Hematopoietic multipotent progenitor cell treated with erythropoietin and hydrocortisone succinate and interleukin-3 and kit ligand, for 15 days (in vitro differentiated cells): ENCODE results near the gene HNRNPDL.
"Not testable (repeated sequence)": the region's sequence is repeated elsewhere in the genome, so short reads cannot be mapped to it uniquely, and the experiment has no call there.

Source experiments
- DNase-seq: peaks from one replicate; pipeline ENCODE4 v3.0.0-alpha.2; 2015; ENCODE audit warnings: low spot score

Gene HNRNPDL

DNA sequence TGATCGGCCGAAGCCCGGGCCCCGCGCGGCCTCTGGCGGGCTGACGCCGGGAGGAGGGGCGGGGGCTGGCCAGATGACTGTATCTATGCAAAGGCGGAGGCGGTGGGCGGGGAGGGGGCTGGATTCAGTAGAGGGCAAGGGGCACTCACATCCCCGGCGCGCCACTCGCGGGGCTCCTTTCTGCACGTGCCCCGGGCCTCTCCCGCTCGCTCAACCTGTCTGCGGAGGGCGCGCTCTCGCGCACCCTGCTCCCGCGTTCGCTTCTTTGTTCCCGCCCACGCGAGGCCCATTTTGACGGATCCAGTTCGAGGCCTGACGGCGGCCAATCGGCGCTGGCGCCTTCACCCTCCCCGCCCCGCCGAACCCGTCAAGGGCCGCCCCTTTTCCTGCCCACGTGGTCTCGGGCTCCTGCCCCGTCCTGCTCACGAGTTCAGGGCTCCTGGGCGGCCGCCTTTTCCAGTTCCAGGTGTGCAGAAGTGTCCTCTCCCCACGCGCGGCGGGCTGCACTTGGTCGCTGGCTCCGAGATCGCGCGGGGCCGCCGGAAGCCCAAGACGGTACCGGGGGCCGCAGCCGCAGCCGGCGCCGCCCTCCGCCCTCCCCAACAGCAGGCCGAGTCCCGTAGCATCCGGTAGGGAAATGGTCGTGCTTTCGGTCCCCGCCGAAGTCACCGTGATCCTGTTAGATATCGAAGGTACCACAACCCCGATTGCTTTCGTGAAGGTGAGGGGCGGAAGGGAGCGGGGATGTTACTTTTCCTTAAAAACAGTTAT lies at the start of gene HNRNPDL, which contains the start of gene ENOPH1:
Gene HNRNPDL, minus strand, starts transcription at position 270 of the 771 bp plus-strand sequence. CDS start 772 bp downstream, outside the sequence.
Gene ENOPH1, plus strand, starts transcription at position 398 of the 771 bp plus-strand sequence. Its CDS starts 240 bp downstream, at position 638.
- DNase-seq: peak; percentile 94

DNA sequence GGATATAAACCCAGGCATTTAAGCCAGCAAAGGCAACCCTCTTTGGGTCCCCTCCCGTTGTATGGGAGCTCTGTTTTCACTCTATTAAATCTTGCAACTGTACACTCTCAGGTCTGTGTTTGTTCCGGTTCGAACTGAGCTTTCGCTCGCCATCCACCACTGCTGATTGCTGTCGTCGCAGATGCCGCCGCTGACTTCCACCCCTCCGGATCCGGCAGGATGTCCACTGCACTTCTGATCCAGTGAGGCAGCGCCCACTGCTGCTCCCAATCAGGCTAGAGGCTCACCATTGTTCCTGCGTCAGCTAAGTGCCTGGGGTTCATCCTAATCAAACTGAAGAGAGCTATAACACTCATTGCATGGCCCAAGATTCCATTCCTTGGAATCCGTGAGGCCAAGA lies 49.3 kb upstream of the HNRNPDL start:
- DNase-seq: no peak

GRCh38 chr4:82477469-82477868 lies 47.2 kb upstream of the HNRNPDL start:
- not testable (repeated sequence) for DNase-seq

DNA sequence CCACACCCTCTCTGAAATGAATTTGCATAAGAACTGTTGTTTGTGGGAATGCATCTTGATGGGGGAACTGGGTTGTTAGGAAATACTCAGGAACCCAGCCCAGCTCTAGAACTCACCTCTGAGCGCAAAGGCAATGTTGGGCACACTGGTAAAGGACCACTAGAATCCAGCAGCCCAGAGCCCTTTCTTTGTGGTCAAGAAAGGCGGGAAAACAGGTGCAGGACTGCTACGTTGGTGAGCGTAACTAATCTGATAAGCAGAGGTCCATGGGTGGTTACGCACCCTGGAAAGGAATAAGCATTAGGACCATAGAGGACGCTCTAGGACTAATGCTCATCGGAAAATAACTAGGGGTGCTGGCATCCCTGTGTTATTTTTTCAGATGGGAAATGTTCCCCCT lies 45.7 kb upstream of the HNRNPDL start:
- DNase-seq: not testable (repeated sequence)

DNA sequence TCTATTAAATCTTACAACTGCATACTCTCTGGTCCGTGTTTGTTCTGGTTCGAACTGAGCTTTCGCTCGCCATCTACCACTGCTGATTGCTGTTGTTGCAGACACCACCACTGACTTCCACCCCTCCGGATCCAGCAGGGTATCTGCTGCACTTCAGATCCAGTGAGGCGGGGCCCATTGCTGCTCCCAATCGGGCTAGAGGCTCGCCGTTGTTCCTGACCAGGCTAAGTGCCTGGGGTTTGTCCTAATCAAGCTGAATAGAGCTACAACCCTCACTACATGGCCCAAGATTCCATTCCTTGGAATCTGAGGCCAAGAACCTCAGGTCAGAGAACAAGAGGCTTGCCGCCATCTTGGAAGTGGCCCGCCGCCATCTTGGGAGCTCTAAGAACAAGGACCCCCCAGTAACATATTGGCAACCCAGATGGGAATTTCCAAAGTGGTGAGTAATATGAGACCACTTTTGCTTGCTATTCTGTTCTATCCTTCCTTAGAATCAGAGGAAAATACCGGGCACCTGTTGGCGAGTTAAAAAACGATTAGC lies 43.4 kb upstream of the HNRNPDL start:
- DNase-seq: no peak

DNA sequence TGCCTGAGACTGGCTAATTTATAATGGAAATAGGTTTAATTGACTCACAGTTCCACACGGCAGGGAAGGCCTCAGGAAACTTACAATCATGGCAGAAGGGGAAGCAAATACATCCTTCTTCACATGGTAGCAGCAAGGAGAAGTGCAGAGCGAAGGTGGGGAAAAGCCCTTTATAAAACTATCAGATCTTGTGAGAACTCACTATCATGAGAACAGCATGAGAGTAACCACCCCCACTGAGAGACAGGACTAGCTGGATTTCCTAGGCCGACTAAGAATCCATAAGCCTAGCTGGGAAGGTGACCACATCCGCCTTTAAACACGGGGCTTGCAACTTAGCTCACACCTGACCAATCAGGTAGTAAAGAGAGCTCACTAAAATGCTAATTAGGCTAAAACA lies 42.8 kb upstream of the HNRNPDL start:
- not testable (repeated sequence) for DNase-seq

GRCh38 chr4:82469791-82470345 lies 39.6 kb upstream of the HNRNPDL start:
- no peak for DNase-seq

- DNase-seq: peak; percentile 6
Observed at GRCh38 chr4:82467471-82467870, 37.2 kb upstream of the HNRNPDL start.

DNA sequence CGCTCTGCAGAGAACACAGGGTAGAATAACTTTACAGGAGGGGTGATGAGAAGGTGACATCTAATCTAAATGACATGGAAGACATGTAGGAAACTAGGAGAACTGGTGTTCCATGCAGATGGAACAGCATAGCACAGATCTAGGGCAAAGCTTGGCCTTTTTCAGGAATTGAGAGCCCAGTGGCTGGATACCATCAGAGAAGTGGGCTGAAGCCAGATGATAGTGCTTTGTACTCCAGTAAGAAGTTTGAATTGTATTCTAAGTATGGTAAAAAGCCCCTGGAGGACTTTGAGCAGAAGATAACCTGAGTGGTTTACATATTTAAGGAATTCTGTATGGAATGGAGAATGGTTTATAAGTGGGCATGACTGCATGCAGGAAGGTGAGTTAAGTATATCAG lies 33.0 kb upstream of the HNRNPDL start:
- no peak for DNase-seq

DNA sequence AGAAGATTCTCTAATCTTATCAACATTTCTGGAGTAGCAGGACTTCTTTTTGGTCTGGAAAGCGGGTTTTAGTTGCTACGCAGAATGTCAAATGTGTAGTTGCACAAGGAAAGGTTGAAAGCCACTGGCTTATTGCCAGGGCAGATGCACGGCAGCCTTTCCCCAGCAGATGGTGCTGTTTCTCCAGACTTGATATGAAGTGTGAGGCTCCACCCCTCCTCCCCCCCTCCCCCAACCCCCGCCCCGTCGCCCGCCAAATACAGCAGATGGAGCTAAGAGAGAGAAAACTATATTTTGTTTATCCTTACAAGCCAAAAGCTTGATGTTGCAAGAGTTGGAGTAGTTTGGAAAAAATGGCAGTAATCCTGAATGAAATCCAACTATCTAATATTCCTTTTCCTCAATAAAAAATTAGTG lies 32.2 kb upstream of the HNRNPDL start:
- peak; percentile 87 for DNase-seq

- no peak for DNase-seq
Observed at GRCh38 chr4:82461710-82462109, 31.4 kb upstream of the HNRNPDL start.

GRCh38 chr4:82458729-82459128 lies 28.5 kb upstream of the HNRNPDL start:
- no peak for DNase-seq

GRCh38 chr4:82457266-82457665 lies 27.0 kb upstream of the HNRNPDL start:
- no peak for DNase-seq

- DNase-seq: no peak
Observed at GRCh38 chr4:82452026-82452425, 21.8 kb upstream of the HNRNPDL start.

DNA sequence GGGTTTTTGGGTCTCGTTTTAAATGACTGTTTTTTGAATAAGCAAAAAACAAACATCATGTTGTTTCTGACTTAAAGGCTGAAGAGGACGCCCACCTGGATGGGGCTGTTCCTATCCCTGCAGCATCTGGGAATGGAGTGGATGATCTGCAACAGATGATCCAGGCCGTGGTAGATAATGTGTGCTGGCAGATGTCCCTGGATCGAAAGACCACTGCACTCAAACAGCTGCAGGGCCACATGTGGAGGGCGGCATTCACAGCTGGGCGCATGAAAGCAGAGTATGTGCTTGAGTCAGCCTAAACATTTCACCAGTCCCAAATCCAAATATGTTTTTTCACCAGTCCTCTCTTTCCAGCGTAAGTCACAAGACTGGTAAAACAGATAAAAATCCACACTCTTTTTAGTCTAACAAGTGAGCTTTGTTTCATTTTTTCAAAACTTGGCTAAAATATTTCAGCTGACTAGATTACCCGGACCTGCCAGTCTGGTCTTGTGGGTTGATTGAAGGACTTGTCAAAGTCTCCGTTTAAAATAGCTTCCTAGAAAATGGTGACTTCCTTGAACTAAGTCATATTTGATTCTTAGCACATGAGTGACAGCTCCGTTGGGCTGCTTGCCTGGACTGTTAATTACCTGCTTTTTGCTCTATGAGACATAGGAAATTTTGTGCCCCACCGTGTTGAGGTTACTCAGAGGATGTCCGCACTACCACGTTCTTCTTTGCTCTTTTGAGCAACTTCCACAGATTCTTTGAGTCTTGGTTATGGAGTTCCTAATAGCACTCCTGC lies 20.9 kb upstream of the HNRNPDL start:
- DNase-seq: no peak

- DNase-seq: no peak
Observed at GRCh38 chr4:82447886-82448285, 17.6 kb upstream of the HNRNPDL start.

DNA sequence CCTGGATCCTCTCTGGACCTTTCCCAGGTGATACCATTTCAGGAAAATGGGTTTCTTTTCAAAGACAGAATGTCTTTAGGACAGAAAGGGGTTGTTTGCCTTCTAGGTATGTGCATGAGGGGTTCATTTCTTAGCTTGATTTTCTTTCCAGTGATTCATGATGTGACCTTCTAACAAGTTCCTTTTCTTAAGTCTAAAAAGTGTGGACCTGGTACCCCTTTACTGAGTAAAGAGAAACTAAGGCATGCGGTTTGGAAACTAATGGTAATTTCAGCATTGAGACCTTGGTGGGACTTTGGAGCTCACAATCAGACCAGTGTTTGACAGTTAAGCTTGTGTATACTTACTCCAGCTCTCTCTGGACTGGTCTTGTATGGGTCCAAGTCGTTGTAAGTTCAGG lies 8.8 kb upstream of the HNRNPDL start:
- no peak for DNase-seq

- DNase-seq: no peak
Observed at GRCh38 chr4:82437285-82438005, 7.2 kb upstream of the HNRNPDL start.

GRCh38 chr4:82436780-82437179 lies 6.5 kb upstream of the HNRNPDL start:
- DNase-seq: no peak

GRCh38 chr4:82436130-82436529 lies 5.9 kb upstream of the HNRNPDL start:
- no peak for DNase-seq

DNA sequence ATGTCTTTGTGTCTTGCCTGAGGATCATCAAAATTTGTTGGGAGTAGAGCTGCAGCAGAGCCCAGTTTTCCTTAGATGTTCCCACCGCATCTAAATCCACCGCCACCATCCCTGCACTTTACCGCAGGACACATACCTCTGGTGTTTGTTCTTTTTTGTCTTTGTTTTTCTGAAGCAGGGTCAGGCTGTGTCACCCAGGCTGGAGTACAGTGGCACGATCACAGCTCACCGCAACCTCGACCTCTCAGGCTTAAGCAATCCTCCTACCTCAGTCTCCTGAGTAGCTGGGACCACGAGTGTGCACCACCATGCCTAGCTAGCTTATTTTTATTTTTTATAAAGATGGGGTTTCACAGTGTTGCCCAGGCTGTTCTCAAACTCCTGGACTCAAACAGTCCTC lies 4.7 kb upstream of the HNRNPDL start:
- DNase-seq: no peak

- DNase-seq: no peak
Observed at GRCh38 chr4:82433791-82434190, 3.5 kb upstream of the HNRNPDL start.
